ENCODE results near the gene LMBRD1. TPM values are rescaled to one million over a fixed set of nuclear protein-coding genes. Genes with fewer than 3 reads are reported as not detected.

Gene LMBRD1
- total and polyA plus RNA-seq, 2 donors from 2014 or later, result 91.3 to 102 TPM

- intact Hi-C loops (cut with DNase I), result no loop called here
- Histone ChIP-seq H3K36me3 (ENCODE audit: control insufficient read depth in 2 of 3, insufficient read depth in 3 of 3, low read length in 3 of 3) (no peaks in the 10 kb centered on the region), H3K4me3 (ENCODE audit: low read length in 3 of 3) (peak overlapping the region; percentile 91 to 97 (median 95)), H3K27ac (ENCODE audit: low read depth in 2 of 2, low read length in 2 of 2) (peak overlapping the region; percentile 94 to 97), H3K27me3 (ENCODE audit: control insufficient read depth, insufficient read depth, low read length) (no peaks in the 10 kb centered on the region), H3K9ac (ENCODE audit: low read length in 3 of 3) (peak overlapping the region; percentile 81 to 96 (median 92)), H3K9me3 (ENCODE audit: control insufficient read depth in 2 of 3, insufficient read depth in 1 of 3, low read length in 3 of 3) (no peaks in the 10 kb centered on the region), H3K4me1 (ENCODE audit: control insufficient read depth in 2 of 3, insufficient read depth in 2 of 3, low read depth in 1 of 3, low read length in 3 of 3) (peaks cover 0 to 15% (median 10%) of the 10 kb centered on the region in 3 donors)
- TF ChIP-seq, protein P1, sequence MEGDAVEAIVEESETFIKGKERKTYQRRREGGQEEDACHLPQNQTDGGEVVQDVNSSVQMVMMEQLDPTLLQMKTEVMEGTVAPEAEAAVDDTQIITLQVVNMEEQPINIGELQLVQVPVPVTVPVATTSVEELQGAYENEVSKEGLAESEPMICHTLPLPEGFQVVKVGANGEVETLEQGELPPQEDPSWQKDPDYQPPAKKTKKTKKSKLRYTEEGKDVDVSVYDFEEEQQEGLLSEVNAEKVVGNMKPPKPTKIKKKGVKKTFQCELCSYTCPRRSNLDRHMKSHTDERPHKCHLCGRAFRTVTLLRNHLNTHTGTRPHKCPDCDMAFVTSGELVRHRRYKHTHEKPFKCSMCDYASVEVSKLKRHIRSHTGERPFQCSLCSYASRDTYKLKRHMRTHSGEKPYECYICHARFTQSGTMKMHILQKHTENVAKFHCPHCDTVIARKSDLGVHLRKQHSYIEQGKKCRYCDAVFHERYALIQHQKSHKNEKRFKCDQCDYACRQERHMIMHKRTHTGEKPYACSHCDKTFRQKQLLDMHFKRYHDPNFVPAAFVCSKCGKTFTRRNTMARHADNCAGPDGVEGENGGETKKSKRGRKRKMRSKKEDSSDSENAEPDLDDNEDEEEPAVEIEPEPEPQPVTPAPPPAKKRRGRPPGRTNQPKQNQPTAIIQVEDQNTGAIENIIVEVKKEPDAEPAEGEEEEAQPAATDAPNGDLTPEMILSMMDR (IDR thresholded peaks at IDR 0.05; ENCODE audit: borderline replicate concordance, extremely low read depth, insufficient read depth), result no peak
- peak in 3 of 5 donors; percentile 48 to 83 (median 78) for DNase-seq
- peak; percentile 23 for FAIRE-seq
Observed at GRCh38 chr6:69796073-69796641, 653 bp downstream of the LMBRD1 start.

- H3K36me3 ChIP-seq (ENCODE audit: control insufficient read depth in 2 of 3, insufficient read depth in 3 of 3, low read length in 3 of 3), result no peaks in the 10 kb centered on the region
- no peaks in the 10 kb centered on the region for H3K9me3 ChIP-seq (ENCODE audit: control insufficient read depth in 2 of 3, insufficient read depth in 1 of 3, low read length in 3 of 3)
- H3K4me3 ChIP-seq (ENCODE audit: low read length in 3 of 3), result peak overlapping the region; percentile 91 to 97 (median 95)
- TF ChIP-seq, protein P1 (IDR thresholded peaks at IDR 0.05; ENCODE audit: borderline replicate concordance, extremely low read depth, insufficient read depth), result no peak
- no peaks in the 10 kb centered on the region for H3K27me3 ChIP-seq (ENCODE audit: control insufficient read depth, insufficient read depth, low read length)
- peak overlapping the region; percentile 94 to 97 for H3K27ac ChIP-seq (ENCODE audit: low read depth in 2 of 2, low read length in 2 of 2)
- H3K4me1 ChIP-seq (ENCODE audit: control insufficient read depth in 2 of 3, insufficient read depth in 2 of 3, low read depth in 1 of 3, low read length in 3 of 3), result peaks cover 0 to 17% (median 10%) of the 10 kb centered on the region in 3 donors
- H3K9ac ChIP-seq (ENCODE audit: low read length in 3 of 3), result peak overlapping the region; percentile 81 to 96 (median 92)
- DNase-seq, result peak in 1 of 5 donors; percentile 16
- FAIRE-seq, result no peak
- intact Hi-C loops (cut with DNase I), result no loop called here
Observed at GRCh38 chr6:69795469-69796072, 1.2 kb downstream of the LMBRD1 start.

DNA sequence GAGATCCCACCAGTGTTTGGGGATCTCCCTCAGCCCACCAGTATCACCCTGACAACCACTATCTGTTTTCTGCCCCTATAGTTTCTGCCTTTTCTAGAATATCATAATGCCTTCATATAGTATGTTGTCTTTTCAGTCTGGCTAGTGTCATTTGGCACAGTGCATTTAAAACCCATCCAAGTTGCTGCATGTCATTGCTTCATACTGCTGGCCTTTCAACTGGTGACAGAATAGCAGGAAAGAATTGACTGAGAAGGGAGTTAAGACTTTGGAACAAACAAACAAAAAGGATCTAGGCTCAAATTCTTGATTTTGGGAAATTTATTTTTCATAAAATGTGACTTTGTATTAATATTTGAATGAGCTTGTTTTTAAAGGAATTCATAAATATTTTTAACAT lies 4.5 kb downstream of the LMBRD1 start:
- DNase-seq (no peak), FAIRE-seq (no peak)
- intact Hi-C loops (cut with DNase I), result no loop called here
- Histone ChIP-seq H3K9me3 (ENCODE audit: control insufficient read depth in 2 of 3, insufficient read depth in 1 of 3, low read length in 3 of 3) (no peaks in the 10 kb centered on the region), H3K9ac (ENCODE audit: low read length in 3 of 3) (no peak overlapping the region), H3K36me3 (ENCODE audit: control insufficient read depth in 2 of 3, insufficient read depth in 3 of 3, low read length in 3 of 3) (peaks cover 0 to 6% (median 0%) of the 10 kb centered on the region in 3 donors), H3K4me3 (ENCODE audit: low read length in 3 of 3) (no peak overlapping the region), H3K27me3 (ENCODE audit: control insufficient read depth, insufficient read depth, low read length) (no peaks in the 10 kb centered on the region), H3K4me1 (ENCODE audit: control insufficient read depth in 2 of 3, insufficient read depth in 2 of 3, low read depth in 1 of 3, low read length in 3 of 3) (peaks cover 0 to 23% (median 10%) of the 10 kb centered on the region in 3 donors), H3K27ac (ENCODE audit: low read depth in 2 of 2, low read length in 2 of 2) (no peak overlapping the region)
- TF ChIP-seq, protein P1 (IDR thresholded peaks at IDR 0.05; ENCODE audit: borderline replicate concordance, extremely low read depth, insufficient read depth), result no peak
